Measurements from ENCODE around the gene ATXN2L. TPM values are rescaled to one million over a fixed set of nuclear protein-coding genes. Genes with fewer than 3 reads are reported as not detected.

ATXN2L gene
- total and polyA plus RNA-seq, 9 donors: 36.2 to 143 (median 84.6) TPM

DNA sequence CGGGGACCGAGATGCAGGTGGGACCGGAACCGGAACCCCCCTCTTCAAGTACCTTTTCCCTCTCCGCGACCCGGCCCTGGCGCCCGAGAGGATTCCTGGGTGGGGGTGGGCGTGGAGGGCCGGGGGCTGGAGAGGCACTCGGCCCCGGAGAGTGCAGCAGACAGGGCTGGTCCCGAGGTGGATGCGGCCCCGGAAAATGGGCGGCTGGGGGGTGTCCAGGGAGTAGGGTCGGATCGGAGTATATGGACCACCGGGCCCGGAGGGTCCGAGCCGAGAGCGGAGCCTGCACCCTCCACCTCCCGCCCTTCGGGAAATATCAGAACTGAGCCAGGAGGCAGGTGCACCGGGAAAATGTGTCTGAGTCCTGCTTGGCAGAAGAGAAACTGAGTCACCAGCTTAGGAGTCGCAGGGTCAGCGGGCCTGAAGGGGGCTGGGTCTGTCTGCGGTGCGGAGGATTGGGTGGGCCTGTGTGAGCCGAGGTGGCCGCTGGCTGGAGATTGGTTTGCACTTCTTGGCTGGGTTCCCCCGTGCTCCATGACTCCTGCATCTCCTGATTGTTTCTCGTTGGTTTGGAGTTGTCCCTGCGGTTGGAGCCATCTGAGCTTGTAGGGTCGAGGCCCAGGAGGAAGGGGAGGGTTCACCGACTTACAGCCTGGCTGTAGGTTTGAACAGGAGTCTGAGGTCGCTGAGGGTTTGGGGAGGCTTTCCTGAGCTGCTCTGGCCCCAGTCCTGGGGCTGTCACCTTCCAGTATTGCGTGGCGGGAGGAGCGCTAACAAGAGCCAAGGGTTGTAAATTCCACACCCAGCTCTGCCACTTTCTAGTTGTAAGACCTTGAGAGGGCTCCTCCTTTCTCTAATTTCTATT lies 41.4 kb downstream of the ATXN2L start:
- H3K4me1 ChIP-seq (ENCODE audit: insufficient read depth): peaks cover 2% of the 10 kb centered on the region
- H3K9me3 ChIP-seq: no peaks in the 10 kb centered on the region
- H3K27ac ChIP-seq: peak overlapping the region; percentile 79 to 85
- H3K36me3 ChIP-seq: no peaks in the 10 kb centered on the region
- no peaks in the 10 kb centered on the region for H3K27me3 ChIP-seq
- no peak for TF ChIP-seq EP300 (IDR thresholded peaks at IDR 0.05)
- no peak for TF ChIP-seq POLR2A (IDR thresholded peaks at IDR 0.05)
- TF ChIP-seq CTCF (IDR thresholded peaks at IDR 0.05): no peak
- DNase-seq: peak; percentile 47 to 64 (median 55)
- intact Hi-C loops (cut with DNase I): loop anchor here in 2 of 4 donors (2.0 to 10.0 kb wide), 3 partner anchors 17 to 83 kb away; partner anchors contain the start of genes TUFM (in 2 of the 2) and RABEP2 (in 1 of the 2)
- H3K4me3 ChIP-seq: peak overlapping the region; percentile 98
- 1% methylated on average over 39 to 42 of the region's 42 CpGs for WGBS, 3 donors

DNA sequence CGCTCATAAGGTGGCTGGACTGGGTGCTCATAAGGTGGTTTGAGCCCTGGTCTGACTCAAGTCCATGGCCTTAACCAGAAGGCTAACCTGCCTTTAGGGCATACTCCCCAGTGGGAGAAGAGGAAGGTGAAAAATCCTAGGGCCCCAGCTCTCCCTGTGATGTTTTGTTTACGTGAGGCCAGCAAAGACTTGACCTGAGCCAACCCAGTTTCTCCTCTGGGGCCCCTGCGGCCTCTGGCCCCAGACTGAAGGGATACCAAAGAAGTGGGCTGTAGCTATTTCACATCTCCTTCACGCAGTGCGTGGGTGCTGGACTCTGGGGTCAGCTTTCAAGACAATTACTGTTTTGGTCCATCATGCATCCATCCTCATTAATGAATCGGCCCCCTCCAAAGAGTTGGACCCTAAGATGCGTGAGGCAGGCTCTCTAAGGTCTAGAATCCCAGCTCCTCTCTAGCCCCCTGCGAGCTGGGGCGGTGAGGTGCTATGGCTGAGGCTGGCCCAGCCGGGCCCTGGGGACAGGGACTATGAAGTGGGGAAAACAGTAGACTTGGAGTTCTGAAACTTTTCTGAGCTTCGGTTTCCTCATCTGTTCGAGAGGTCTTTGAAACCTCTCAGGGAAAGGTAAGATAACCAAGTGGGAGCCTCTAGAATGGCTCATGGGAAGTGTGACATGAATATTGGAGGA lies 42.3 kb downstream of the ATXN2L start:
- Histone ChIP-seq H3K27ac (no peak overlapping the region), H3K27me3 (no peaks in the 10 kb centered on the region), H3K36me3 (no peaks in the 10 kb centered on the region), H3K9me3 (no peaks in the 10 kb centered on the region), H3K4me1 (ENCODE audit: insufficient read depth) (peaks cover 2% of the 10 kb centered on the region), H3K4me3 (no peak overlapping the region)
- DNase-seq: no peak
- whole genome bisulfite sequencing, 3 donors: 67 to 74% (median 71%) methylated on average over 12 of the region's 12 CpGs
- intact Hi-C loops (cut with DNase I): loop anchor here in 1 of 4 donors (10.0 kb wide), 1 partner anchor 60 kb away; the partner anchor contains the start of gene RABEP2
- TF ChIP-seq POLR2A (IDR thresholded peaks at IDR 0.05) (no peak), CTCF (IDR thresholded peaks at IDR 0.05) (no peak), EP300 (IDR thresholded peaks at IDR 0.05) (no peak)

- no peak for TF ChIP-seq CTCF (IDR thresholded peaks at IDR 0.05)
- TF ChIP-seq POLR2A (IDR thresholded peaks at IDR 0.05): no peak
- TF ChIP-seq EP300 (IDR thresholded peaks at IDR 0.05): no peak
- WGBS, 3 donors: 56 to 62% (median 61%) methylated on average over 31 to 32 of the region's 32 CpGs
- no peaks in the 10 kb centered on the region for H3K36me3 ChIP-seq
Observed at GRCh38 chr16:28865722-28866453, 43.1 kb downstream of the ATXN2L start.

DNA sequence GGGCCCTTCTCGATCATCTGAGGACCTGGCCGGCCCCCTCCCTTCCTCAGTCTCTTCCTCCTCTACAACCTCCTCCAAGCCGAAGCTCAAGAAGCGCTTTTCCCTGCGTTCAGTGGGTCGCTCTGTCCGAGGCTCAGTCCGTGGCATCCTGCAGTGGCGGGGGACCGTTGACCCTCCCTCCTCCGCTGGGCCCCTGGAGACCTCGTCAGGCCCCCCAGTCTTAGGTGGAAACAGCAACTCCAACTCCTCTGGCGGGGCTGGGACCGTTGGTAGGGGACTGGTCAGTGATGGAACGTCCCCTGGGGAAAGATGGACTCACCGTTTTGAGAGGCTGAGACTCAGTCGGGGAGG lies 43.6 kb downstream of the ATXN2L start:
- Histone ChIP-seq H3K4me1 (ENCODE audit: insufficient read depth) (peaks cover 2% of the 10 kb centered on the region), H3K36me3 (no peaks in the 10 kb centered on the region), H3K27ac (no peak overlapping the region), H3K27me3 (no peaks in the 10 kb centered on the region), H3K4me3 (no peak overlapping the region), H3K9me3 (no peaks in the 10 kb centered on the region)
- no peak for DNase-seq
- intact Hi-C loops (cut with DNase I): loop anchor here in 1 of 4 donors (10.0 kb wide), 1 partner anchor 58 kb away; the partner anchor contains the start of gene RABEP2
- TF ChIP-seq POLR2A (IDR thresholded peaks at IDR 0.05) (no peak), CTCF (IDR thresholded peaks at IDR 0.05) (no peak), EP300 (IDR thresholded peaks at IDR 0.05) (no peak)
- WGBS, 3 donors: 70 to 74% (median 73%) methylated on average over 17 of the region's 17 CpGs

More at GRCh38 chr16:28865722-28866453, 43.1 kb downstream of the ATXN2L start:
- no peaks in the 10 kb centered on the region for H3K9me3 ChIP-seq
- H3K27me3 ChIP-seq: no peaks in the 10 kb centered on the region
- H3K4me3 ChIP-seq: no peak overlapping the region
- intact Hi-C loops (cut with DNase I): loop anchor here in 1 of 4 donors (10.0 kb wide), 1 partner anchor 59 kb away; the partner anchor contains the start of gene RABEP2
- H3K4me1 ChIP-seq (ENCODE audit: insufficient read depth): peaks cover 2% of the 10 kb centered on the region
- H3K27ac ChIP-seq: no peak overlapping the region
- DNase-seq: no peak

All from ovary (tissue), 9 donors.